Measurements from ENCODE around the gene PNP.
"Not testable (repeated sequence)": the region's sequence is repeated elsewhere in the genome, so short reads cannot be mapped to it uniquely, and the experiment has no call there.

The PNP gene

GRCh38 chr14:20446889-20447288 is 22.3 kb upstream of the PNP start:
- Histone ChIP-seq H3K4me2 (no peak overlapping the region), H3K36me3 (ENCODE audit: insufficient read depth) (no peaks in the 10 kb centered on the region), H2AFZ (ENCODE audit: low read depth) (no peak overlapping the region), H4K20me1 (ENCODE audit: insufficient read depth) (no peaks in the 10 kb centered on the region), H3K79me2 (ENCODE audit: insufficient read depth, low read depth) (no peaks in the 10 kb centered on the region), H3K27me3 (ENCODE audit: insufficient read depth, low read depth) (no peaks in the 10 kb centered on the region), H3K4me3 (IDR thresholded peaks at IDR 0.05; ENCODE audit: insufficient read depth, low read depth, low read length) (no peak overlapping the region), H3K4me1 (ENCODE audit: low read depth, poor library complexity, severe bottlenecking) (no peaks in the 10 kb centered on the region), H3K27ac (no peak overlapping the region), H3K9ac (no peak overlapping the region)
- TF ChIP-seq CTCF (conservative IDR thresholded peaks at IDR 0.05; ENCODE audit: low read depth, low read length) = no peak

GRCh38 chr14:20452831-20453230 is 16.4 kb upstream of the PNP start:
- H3K4me2 ChIP-seq; H3K9ac ChIP-seq; H3K27me3 ChIP-seq (ENCODE audit: insufficient read depth, low read depth); H3K36me3 ChIP-seq (ENCODE audit: insufficient read depth); H2AFZ ChIP-seq (ENCODE audit: low read depth); H4K20me1 ChIP-seq (ENCODE audit: insufficient read depth); H3K4me3 ChIP-seq (IDR thresholded peaks at IDR 0.05; ENCODE audit: insufficient read depth, low read depth, low read length); H3K27ac ChIP-seq: not testable (repeated sequence)
- Histone ChIP-seq H3K4me1 (ENCODE audit: low read depth, poor library complexity, severe bottlenecking) (peaks cover 14% of the 10 kb centered on the region), H3K79me2 (ENCODE audit: insufficient read depth, low read depth) (peaks cover 32% of the 10 kb centered on the region)

- Histone ChIP-seq H3K4me1 (ENCODE audit: low read depth, poor library complexity, severe bottlenecking) (peaks cover 17% of the 10 kb centered on the region), H3K36me3 (ENCODE audit: insufficient read depth) (no peaks in the 10 kb centered on the region), H2AFZ (ENCODE audit: low read depth) (peak within 1 kb of the TSS; percentile 75), H3K27ac (peak within 1 kb of the TSS; percentile 87), H3K27me3 (ENCODE audit: insufficient read depth, low read depth) (no peaks in the 10 kb centered on the region), H4K20me1 (ENCODE audit: insufficient read depth) (no peaks in the 10 kb centered on the region), H3K4me3 (IDR thresholded peaks at IDR 0.05; ENCODE audit: insufficient read depth, low read depth, low read length) (no peak within 1 kb of the TSS), H3K79me2 (ENCODE audit: insufficient read depth, low read depth) (peaks cover 32% of the 10 kb centered on the region), H3K9ac (peak within 1 kb of the TSS; percentile 85), H3K4me2 (peak within 1 kb of the TSS; percentile 79)
- no peak for TF ChIP-seq CTCF (conservative IDR thresholded peaks at IDR 0.05; ENCODE audit: low read depth, low read length)
Observed at GRCh38 chr14:20454516-20455354, 14.5 kb upstream of the PNP start, which contains the start of the genes APEX1 and OSGEP. APEX1 (plus strand) TSS chr14:20455226; CDS start chr14:20455646, 420 bp downstream. OSGEP (minus strand) TSS chr14:20454812; CDS start chr14:20454683, 129 bp downstream.

GRCh38 chr14:20455355-20456300 is 13.6 kb upstream of the PNP start:
- peak overlapping the region; percentile 87 for H3K27ac ChIP-seq
- peak overlapping the region; percentile 79 for H3K4me2 ChIP-seq
- H3K79me2 ChIP-seq (ENCODE audit: insufficient read depth, low read depth) = peaks cover 41% of the 10 kb centered on the region
- no peaks in the 10 kb centered on the region for H3K27me3 ChIP-seq (ENCODE audit: insufficient read depth, low read depth)
- H3K36me3 ChIP-seq (ENCODE audit: insufficient read depth) = no peaks in the 10 kb centered on the region
- no peak overlapping the region for H3K4me3 ChIP-seq (IDR thresholded peaks at IDR 0.05; ENCODE audit: insufficient read depth, low read depth, low read length)
- peak overlapping the region; percentile 85 for H3K9ac ChIP-seq
- H2AFZ ChIP-seq (ENCODE audit: low read depth) = peak overlapping the region; percentile 75
- H4K20me1 ChIP-seq (ENCODE audit: insufficient read depth) = no peaks in the 10 kb centered on the region
- H3K4me1 ChIP-seq (ENCODE audit: low read depth, poor library complexity, severe bottlenecking) = peaks cover 23% of the 10 kb centered on the region
- TF ChIP-seq CTCF (conservative IDR thresholded peaks at IDR 0.05; ENCODE audit: low read depth, low read length) = no peak

Measured in KMS-11 (cell line).